ENCODE measurements around the gene SLC44A1.

The SLC44A1 gene

DNA sequence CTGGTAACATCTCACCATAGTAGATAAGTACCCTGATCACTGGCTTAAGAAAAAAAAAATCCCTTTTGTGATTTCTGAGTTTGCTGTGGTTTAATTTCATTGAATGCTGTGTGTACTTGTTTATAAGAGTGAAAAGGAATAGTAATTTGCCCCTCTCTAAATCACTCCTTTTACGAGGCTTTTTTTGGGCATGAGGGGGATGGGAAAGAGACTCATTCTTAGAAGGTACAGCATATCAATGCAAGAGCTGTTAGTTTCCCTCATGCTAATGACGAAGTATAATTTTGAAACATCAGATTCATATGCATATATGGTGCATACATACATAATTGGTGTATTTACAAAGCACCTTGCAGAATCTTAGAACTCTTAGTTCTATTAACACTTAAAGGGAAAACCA lies 2.4 kb upstream of the SLC44A1 start:
- intact Hi-C loops (cut with DNase I; ENCODE audit: low total_unique reads): no loop called here
- TF ChIP-seq, protein P1, sequence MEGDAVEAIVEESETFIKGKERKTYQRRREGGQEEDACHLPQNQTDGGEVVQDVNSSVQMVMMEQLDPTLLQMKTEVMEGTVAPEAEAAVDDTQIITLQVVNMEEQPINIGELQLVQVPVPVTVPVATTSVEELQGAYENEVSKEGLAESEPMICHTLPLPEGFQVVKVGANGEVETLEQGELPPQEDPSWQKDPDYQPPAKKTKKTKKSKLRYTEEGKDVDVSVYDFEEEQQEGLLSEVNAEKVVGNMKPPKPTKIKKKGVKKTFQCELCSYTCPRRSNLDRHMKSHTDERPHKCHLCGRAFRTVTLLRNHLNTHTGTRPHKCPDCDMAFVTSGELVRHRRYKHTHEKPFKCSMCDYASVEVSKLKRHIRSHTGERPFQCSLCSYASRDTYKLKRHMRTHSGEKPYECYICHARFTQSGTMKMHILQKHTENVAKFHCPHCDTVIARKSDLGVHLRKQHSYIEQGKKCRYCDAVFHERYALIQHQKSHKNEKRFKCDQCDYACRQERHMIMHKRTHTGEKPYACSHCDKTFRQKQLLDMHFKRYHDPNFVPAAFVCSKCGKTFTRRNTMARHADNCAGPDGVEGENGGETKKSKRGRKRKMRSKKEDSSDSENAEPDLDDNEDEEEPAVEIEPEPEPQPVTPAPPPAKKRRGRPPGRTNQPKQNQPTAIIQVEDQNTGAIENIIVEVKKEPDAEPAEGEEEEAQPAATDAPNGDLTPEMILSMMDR (IDR thresholded peaks at IDR 0.05): no peak
- no peak overlapping the region for H3K4me3 ChIP-seq

DNA sequence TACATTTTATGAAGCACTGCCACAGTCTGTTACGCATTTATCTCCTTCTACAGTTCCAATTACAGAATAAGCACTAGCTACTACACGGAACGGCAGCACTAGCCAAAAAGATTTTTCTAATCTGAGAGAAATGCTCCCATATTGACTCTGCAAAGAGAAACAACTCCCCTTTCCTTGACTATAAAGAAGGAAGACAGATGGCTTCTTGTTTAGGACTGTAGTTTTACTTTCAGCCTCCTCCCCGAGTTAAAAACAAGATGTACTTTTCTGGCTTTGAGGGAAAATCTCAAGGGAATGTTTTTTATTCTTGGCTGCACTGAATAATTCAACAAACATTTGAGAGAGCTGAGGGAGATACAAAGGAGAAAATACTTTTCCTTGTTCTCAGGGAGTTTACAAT lies 1.9 kb upstream of the SLC44A1 start:
- no peaks in the 10 kb centered on the region for H3K27me3 ChIP-seq
- TF ChIP-seq, protein P1 (IDR thresholded peaks at IDR 0.05): no peak
- peaks cover 0 to 6% (median 0%) of the 10 kb centered on the region in 3 donors for H3K9me3 ChIP-seq
- no peak for DNase-seq
- H3K4me3 ChIP-seq: peak overlapping the region in 1 of 2 donors; percentile 23
- H3K4me1 ChIP-seq: peaks cover 0 to 41% (median 23%) of the 10 kb centered on the region in 4 donors
- intact Hi-C loops (cut with DNase I; ENCODE audit: low total_unique reads): no loop called here
- peak overlapping the region; percentile 43 to 87 for H3K27ac ChIP-seq
- no peaks in the 10 kb centered on the region for H3K36me3 ChIP-seq

More for the DNA sequence above, 2.4 kb upstream of the SLC44A1 start:
- Histone ChIP-seq H3K9me3 (peaks cover 0 to 6% (median 0%) of the 10 kb centered on the region in 3 donors), H3K4me1 (peaks cover 0 to 36% (median 19%) of the 10 kb centered on the region in 4 donors), H3K27me3 (no peaks in the 10 kb centered on the region), H3K27ac (peak overlapping the region; percentile 43 to 87), H3K36me3 (no peaks in the 10 kb centered on the region)
- no peak for DNase-seq

- no peaks in the 10 kb centered on the region for H3K36me3 ChIP-seq
- no peak overlapping the region for H3K4me3 ChIP-seq
- TF ChIP-seq, protein P1 (IDR thresholded peaks at IDR 0.05): no peak
- H3K27ac ChIP-seq: peak overlapping the region; percentile 76 to 87
- intact Hi-C loops (cut with DNase I; ENCODE audit: low total_unique reads): no loop called here
- H3K27me3 ChIP-seq: no peaks in the 10 kb centered on the region
- H3K9me3 ChIP-seq: peaks cover 0 to 6% (median 0%) of the 10 kb centered on the region in 3 donors
- H3K4me1 ChIP-seq: peaks cover 0 to 46% (median 24%) of the 10 kb centered on the region in 4 donors
- DNase-seq: no peak
These were observed 1.3 kb upstream of the SLC44A1 start for GRCh38 chr9:105243015-105243686.

DNA sequence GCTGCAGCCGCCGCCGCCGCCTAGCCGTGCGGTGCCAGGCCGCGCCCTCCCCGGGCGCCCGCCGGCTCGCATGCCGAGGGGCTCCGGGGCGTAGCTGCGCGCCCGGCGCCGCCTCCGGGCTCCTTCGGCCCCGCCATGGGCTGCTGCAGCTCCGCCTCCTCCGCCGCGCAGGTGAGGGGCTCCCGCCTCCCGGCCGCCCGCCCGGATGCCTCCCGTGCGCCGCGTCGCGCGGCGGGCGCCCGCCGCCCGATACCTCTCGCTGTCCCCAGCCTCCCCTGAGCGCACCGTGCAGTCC lies 230 bp downstream of the SLC44A1 start:
- Histone ChIP-seq H3K36me3 (no peaks in the 10 kb centered on the region), H3K27me3 (no peaks in the 10 kb centered on the region), H3K9me3 (peaks cover 0 to 6% (median 0%) of the 10 kb centered on the region in 3 donors), H3K27ac (peak overlapping the region; percentile 76 to 87), H3K4me1 (peaks cover 0 to 46% (median 26%) of the 10 kb centered on the region in 4 donors), H3K4me3 (peak overlapping the region; percentile 75 to 90)
- DNase-seq: peak in 1 of 2 donors; percentile 68
- TF ChIP-seq, protein P1 (IDR thresholded peaks at IDR 0.05): no peak
- intact Hi-C loops (cut with DNase I; ENCODE audit: low total_unique reads): loop anchor here (2.0 kb wide), 1 partner anchor 316 kb away; the partner anchor contains the start of gene ABCA1

- no peaks in the 10 kb centered on the region for H3K36me3 ChIP-seq
- H3K9me3 ChIP-seq: peaks cover 0 to 6% (median 0%) of the 10 kb centered on the region in 3 donors
- peak; percentile 49 to 73 for DNase-seq
- H3K4me1 ChIP-seq: peaks cover 0 to 46% (median 26%) of the 10 kb centered on the region in 4 donors
- intact Hi-C loops (cut with DNase I; ENCODE audit: low total_unique reads): loop anchor here (2.0 kb wide), 1 partner anchor 316 kb away; the partner anchor contains the start of gene ABCA1
- no peaks in the 10 kb centered on the region for H3K27me3 ChIP-seq
- H3K4me3 ChIP-seq: peak overlapping the region; percentile 75 to 90
- H3K27ac ChIP-seq: peak overlapping the region; percentile 76 to 87
- TF ChIP-seq, protein P1 (IDR thresholded peaks at IDR 0.05): no peak
These were observed 809 bp downstream of the SLC44A1 start for GRCh38 chr9:105245029-105245890.
